Camera-type eye (tissue), 1 donor: ENCODE measurements around the gene RPS6KL1. TPM values are rescaled to one million over a fixed set of nuclear protein-coding genes. Genes with fewer than 3 reads are reported as not detected.

Experiments used
- total RNA-seq: library from RNA; depleted of rRNA; stranded (reverse); fragments of >200 nt; gene quantifications from one replicate; pipeline ENCODE4 v1.2.3, GENCODE V29; 2014

Gene RPS6KL1, protein sequence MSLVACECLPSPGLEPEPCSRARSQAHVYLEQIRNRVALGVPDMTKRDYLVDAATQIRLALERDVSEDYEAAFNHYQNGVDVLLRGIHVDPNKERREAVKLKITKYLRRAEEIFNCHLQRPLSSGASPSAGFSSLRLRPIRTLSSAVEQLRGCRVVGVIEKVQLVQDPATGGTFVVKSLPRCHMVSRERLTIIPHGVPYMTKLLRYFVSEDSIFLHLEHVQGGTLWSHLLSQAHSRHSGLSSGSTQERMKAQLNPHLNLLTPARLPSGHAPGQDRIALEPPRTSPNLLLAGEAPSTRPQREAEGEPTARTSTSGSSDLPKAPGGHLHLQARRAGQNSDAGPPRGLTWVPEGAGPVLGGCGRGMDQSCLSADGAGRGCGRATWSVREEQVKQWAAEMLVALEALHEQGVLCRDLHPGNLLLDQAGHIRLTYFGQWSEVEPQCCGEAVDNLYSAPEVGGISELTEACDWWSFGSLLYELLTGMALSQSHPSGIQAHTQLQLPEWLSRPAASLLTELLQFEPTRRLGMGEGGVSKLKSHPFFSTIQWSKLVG
- 32.7 TPM for total RNA-seq

DNA sequence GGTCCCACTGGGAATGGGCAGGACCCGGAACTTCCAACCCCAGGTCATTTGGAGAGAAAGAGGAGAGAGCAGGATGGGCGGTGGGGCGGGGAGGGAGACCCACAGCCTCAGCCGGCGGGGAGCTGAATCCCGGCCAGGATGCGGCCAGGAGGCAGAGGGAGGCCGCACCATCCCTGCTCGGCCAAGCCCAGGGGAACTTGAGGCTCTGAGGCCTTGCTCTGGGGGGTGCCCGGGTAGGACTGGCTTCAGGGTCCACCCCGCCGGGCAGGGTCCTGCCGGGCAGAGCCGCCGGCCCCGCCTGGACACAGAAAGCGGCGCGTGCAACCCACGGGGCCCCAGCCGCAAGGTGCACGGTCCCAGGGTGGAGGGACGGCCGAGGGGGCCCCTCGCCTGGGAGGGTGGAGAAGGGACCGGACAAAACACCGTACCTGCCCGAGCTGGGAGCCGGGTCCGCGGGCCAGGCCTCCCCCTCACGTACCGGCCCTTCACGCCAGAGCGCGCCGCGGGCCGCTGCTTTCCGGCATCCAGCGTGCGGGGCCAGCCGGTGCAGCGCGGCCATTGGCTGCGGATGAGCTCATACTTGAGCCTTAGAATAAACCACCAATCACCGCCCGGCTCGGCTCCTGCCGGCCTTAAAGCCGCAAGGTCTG lies at the start of gene RPS6KL1:
Gene RPS6KL1, minus strand, starts transcription at position 509 of the 650 bp plus-strand sequence. CDS start 1,719 bp downstream, outside the sequence.

DNA sequence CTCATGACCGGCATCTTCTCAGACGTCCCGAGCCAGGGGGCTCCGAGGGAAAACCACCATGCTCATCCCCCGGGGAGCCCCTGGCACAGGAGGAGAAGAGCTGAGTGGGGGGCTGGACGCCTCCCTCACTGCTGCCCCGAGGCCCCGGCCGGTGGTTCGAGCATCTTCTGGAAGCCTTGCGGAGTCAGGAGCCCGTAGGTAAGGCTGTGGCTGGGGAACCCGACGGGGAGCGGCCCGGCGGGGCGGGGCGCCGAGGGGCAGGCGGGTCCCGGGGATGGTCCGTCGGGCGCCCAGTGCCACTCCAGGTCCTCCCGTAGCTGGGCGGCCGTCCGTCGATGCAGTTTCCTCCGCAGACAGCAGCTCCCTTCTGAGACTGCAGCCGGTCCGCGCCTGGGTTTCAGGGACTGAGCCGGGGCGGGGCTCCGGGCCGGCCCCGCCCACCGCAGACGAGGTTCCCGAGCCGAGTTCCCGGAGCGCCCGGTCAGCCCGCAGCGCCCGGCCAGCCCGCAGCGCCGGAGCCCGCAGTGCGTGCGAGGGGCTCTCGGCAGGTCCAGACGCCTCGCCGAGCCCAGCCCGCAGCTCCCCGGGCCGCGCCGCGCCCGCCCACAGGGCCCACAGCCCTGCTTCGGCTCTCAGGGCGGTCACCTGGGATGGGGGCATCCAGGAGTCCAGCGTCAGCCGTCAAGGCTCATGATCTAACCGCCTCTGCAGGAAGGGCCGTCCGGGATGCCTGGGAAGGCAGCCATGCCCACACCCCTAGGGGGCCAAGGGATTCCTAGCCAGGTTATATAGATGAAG lies 32.4 kb upstream of the RPS6KL1 start, which contains the start of gene PGF:
Gene PGF, minus strand, starts transcription at position 369 of the 798 bp plus-strand sequence. Its CDS starts 355 bp downstream, at position 14.

DNA sequence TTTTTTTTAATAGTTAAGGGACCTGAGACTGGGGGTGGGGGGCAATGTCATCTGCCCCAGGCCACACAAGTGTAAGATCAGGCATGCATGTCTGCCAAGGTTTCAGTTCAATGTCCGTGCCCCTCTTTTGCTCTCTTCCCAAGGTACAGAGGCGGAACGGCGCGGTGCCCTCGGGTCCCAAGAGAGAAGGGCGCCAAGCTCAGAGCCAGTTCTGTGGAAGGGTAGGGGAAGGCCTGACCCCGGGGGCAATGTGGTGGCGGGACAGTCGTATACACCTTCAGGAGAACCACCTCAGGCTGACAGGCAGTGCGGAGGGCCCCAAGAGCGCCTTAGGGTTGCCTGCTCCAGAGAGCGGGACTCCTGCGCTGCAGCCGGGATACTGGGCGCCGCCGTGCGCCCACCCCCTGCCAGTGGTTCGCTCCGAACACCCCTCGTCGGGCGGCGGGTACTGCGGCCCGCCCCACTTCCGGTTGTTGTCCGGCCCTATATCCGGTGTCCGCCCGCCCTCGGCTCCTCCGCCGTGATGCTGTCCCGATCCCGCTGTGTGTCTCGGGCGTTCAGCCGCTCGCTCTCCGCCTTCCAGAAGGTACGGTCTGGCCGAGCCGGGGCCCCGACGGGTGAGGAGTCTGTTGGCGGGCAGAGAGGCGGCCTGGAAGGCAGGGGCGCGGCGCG lies 41.5 kb downstream of the RPS6KL1 start, which contains the start of gene DLST:
Gene DLST, plus strand, starts transcription at position 486 of the 672 bp plus-strand sequence. Its CDS starts 38 bp downstream, at position 524.

DNA sequence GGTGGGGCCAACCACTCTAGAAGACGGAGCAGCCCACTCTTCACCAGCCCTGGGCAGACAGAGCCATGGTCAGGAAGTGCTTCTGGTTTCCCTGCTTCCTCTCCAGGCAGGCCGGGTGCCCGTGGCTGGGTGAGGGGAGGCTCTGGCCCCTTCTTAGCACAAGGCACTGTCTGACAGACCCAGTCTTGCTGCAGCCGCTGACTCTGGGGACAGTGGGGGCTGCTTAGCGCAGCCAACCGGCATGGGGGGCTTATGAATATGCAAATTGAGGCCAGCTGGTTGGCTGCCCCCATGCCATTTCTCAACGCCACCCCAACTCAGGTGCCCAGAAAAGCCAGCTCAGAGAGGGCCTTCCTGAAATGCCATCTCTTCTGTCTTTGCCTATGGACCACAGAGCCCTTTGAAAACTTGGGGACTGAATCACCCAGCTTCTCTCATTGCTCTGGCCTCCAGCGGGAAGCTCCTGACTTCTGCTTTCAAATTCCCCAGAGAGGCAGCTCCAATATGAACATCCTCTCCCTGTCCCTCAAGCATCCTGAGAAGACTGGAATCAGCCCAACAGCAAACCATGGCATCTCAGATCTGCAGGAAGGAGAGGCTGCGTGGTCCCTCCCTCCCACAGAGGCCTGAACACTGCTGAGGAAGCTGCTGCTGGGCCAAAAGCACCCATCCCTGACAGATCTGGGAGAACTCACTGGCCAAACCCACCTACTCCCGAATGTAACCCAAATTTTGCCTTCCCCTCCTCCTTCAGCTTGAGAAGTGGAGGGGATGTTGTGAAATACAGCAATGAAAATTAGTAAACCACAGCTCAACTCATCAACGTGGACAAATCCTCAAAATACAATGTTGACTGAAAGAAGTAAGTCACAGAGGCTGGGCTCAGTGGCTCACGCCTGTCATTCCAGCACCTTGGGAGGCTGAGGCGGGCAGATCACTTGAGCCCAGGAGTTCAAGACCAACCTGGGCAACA lies 46.8 kb downstream of the RPS6KL1 start, which contains the start of gene PROX2:
Gene PROX2, minus strand, starts transcription at position 205 of the 973 bp plus-strand sequence. CDS start 12,311 bp downstream, outside the sequence.

Other genes starting within 250 kb of the RPS6KL1 start
- 30.2 TPM for gene AREL1, start 210.2 kb downstream of the RPS6KL1 start, total RNA-seq
- gene FCF1, start 210.1 kb downstream of the RPS6KL1 start, total RNA-seq, result 39.0 TPM
- gene YLPM1, start 159.9 kb downstream of the RPS6KL1 start, total RNA-seq, result 128 TPM
- not detected for gene PROX2, start 47.1 kb downstream of the RPS6KL1 start, total RNA-seq
- 69.8 TPM for gene DLST, start 41.3 kb downstream of the RPS6KL1 start, total RNA-seq
- gene PGF, start 32.3 kb upstream of the RPS6KL1 start, total RNA-seq, result 11.8 TPM
- 37.4 TPM for gene EIF2B2, start 79.7 kb upstream of the RPS6KL1 start, total RNA-seq
- gene MLH3, start 128.2 kb upstream of the RPS6KL1 start, total RNA-seq, result 70.8 TPM
- 31.5 TPM for gene ACYP1, start 140.8 kb upstream of the RPS6KL1 start, total RNA-seq
- 2.5 TPM for gene ZC2HC1C, start 146.4 kb upstream of the RPS6KL1 start, total RNA-seq
- gene NEK9, start 203.8 kb upstream of the RPS6KL1 start, total RNA-seq, result 80.5 TPM